Endometrial microvascular endothelial cells (primary cell): ENCODE measurements around the gene CPSF3. TPM values are rescaled to one million over a fixed set of nuclear protein-coding genes. Genes with fewer than 3 reads are reported as not detected.

ENCODE experiments used
- in situ Hi-C: cut with HindIII; loops from 2 replicates; pipeline ENCODE4 v1.10.0; 2017; ENCODE audit warnings: low sequenced_read_pairs, low pct_unique_long_range_greater_than_20kb; ENCODE audit errors: inconsistent ontology term
- total RNA-seq: library from RNA; depleted of rRNA; stranded (reverse); fragments of >200 nt; gene quantifications from one replicate; pipeline ENCODE4 v1.2.3, GENCODE V29; 2015; ENCODE audit errors: inconsistent ontology term

The CPSF3 gene
- total RNA-seq, 1 donor from 2014 or later, result 43.9 TPM

- in situ Hi-C loops, result no loop called here
Measured at GRCh38 chr2:9416267-9416961, 7.0 kb upstream of the CPSF3 start.

DNA sequence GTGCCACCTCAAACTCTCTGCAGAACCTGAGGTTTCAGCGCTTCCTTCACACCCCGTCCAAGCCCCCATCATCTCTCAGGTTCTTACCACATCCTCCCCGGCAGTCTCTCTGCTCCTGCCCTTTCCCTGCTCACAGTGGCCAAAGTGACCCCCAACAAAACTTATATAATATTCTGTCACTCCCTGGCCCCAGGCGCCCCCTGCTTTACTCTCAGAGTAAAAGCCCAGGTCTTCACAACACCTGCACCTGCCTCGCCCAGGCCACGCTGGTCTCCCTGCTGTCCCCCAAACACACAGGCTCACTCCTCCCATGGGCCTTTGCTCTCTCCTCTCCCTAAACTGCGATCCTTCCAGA, 6.5 kb upstream of the CPSF3 start:
- in situ Hi-C loops, result no loop called here

GRCh38 chr2:9417725-9418124, 5.7 kb upstream of the CPSF3 start:
- in situ Hi-C loops, result no loop called here

GRCh38 chr2:9418746-9419145, 4.7 kb upstream of the CPSF3 start:
- in situ Hi-C loops, result no loop called here

GRCh38 chr2:9419541-9419940, 3.9 kb upstream of the CPSF3 start:
- in situ Hi-C loops, result no loop called here

DNA sequence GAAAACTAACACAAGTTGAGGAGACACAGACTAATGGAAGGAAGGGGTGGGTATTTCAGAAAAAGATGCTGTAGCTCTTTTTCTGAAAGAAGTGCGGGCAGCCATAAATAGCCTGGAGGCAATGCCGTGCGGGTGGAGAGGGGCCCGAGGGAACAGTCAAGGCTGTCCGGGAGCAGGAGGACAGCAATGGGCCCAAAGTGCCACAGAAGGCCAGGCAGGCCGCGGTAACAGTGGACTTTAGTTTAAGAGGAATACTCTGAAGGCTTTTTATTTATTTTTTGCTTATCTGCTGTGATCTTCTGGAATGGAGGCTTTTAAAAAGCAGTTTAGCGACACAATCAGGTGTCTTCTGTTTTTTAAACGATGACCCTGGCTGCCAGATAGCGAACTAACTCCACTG, 3.0 kb upstream of the CPSF3 start:
- in situ Hi-C loops, result no loop called here

GRCh38 chr2:9422321-9423099, 944 bp upstream of the CPSF3 start:
- in situ Hi-C loops, result no loop called here

DNA sequence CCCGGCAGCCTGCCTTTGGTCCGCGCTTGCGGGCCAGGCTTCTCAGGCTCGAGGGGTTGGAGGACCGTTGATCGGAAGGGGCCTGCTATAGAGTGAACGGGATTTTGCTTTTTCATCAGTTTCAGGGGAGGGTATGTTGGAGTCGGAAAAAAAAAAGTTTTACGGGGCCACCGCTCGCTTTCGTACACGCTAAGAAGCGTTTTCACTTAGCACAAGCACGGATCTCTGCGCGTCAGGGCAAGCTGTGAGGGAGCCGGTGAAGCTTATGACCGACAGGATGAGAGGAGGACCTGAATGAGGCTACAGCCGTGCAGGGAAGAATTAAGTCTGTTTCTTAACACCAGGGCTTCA, 443 bp downstream of the CPSF3 start:
- in situ Hi-C loops, result no loop called here

DNA sequence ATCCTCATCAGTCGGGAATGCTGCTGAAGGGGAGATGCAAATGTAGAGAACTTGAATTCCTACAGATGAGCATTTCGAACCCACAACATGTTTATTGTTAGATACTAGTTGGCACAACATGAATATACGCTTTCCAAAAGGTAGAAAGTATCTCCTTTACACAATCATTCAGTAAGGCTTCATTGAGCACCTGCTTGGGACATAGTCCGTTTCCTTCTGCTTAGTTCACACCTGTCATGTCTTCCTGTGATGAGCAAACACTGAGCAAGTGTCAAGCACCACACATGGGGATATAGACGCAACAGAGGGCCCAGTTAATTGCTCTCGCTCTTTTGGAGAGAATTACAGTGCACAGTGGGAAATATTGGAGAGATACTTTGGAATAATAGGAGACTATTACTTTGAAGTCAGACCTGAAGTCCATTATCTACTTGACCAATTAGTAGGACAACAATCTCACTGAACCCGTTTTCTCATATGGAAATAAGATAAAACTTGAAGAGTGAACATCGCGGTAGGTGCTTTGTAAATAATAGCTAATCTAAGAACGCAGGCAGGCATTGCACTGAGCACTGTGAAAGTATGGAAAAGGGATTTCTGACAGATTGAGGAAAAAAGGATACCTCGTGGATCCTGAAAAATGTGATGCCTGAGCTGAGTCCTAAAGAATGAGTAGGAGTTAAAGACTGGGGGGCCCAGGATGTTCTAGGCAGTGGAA, 1.2 kb downstream of the CPSF3 start:
- in situ Hi-C loops, result no loop called here

- in situ Hi-C loops, result no loop called here
Measured at GRCh38 chr2:9428965-9429577, 5.6 kb downstream of the CPSF3 start.

DNA sequence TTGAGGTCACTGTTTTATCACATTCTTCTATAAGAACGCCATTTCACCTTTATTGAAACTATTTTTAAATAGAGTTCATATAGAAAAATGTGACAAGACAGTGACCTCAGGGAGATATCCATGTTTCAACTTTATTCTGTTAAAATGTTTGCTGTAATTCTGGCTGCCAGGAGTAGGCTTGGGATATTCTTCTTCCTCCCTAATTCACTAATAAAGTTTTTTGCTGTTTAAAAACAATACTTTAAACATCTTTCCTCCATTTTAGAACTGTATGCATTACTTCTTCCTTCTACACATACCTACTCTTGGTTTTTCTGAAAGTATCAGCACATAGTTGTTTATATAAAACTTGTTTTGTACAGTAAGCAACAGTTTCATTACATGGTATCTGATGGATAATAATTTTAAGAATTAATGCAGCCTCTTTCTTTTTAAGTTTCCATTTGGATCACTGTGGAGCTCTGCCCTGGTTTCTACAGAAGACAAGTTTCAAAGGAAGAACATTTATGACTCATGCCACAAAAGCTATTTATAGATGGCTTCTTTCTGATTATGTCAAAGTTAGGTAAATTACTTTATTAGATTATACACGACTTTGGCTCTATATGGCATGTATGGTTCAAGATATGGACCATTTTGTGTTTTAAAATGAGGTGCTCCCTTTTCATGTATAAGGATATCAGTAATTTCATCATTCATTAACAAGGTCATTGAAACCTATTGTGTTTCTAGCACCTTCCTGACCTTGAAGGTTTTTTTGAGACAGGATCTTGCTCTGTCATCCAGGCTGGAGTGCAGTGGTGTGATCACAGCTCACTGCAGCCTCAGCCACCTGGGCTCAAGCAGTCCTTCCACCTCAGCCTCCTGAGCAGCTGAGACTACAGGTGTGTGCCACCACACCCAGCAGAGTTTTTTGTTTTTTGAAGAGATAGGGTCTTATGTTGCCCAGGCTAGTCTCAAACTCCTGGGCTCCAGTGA, 7.2 kb downstream of the CPSF3 start:
- in situ Hi-C loops, result no loop called here

DNA sequence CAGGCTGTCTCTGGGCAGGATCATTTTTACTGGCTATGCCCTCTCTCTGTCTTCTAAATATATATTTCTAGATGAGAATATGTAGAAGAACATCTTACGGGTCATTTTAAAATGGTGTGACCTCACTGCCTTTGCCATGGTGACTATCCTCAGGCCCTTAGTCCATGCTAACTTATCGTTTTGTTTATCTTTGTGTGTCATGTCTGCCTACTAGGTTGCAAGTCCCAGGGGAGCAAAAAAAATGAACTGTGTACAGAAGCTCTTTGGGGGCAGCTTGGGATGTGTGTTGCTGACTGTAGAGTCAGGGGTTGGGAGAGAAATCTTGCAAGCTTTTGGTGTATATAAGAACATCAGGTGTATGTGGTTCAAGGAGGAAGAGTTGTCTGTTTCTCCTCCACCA, 11.0 kb downstream of the CPSF3 start:
- in situ Hi-C loops, result no loop called here

GRCh38 chr2:9439536-9439935, 16.1 kb downstream of the CPSF3 start:
- in situ Hi-C loops, result no loop called here

DNA sequence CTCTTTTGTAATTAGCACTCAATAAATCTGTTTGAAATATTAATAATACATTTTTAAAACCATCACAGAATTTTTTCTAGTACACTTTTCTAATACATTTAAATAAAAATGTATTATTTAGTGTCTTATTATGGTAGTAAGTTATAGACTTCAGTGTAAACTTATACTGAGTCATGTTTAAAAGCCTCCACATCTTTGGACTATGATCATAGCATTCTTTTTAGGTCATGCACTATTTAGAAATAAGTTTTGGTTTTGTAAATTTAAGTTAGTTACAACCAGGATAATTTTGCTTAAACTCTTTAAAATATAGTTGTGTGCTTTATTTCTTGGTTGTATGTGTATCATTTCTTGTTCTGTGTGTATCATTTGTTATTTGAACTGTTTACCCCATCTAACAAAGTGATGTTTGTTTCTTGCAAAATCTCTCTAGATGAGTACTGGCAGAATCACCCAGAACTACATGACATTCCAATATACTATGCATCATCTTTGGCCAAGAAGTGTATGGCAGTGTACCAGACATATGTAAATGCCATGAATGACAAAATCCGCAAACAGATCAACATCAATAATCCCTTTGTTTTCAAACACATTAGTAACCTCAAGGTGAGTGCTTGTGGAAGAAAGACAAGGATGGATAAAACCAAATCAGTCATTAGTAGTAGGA, 16.7 kb downstream of the CPSF3 start:
- in situ Hi-C loops, result no loop called here

GRCh38 chr2:9441556-9441955, 18.1 kb downstream of the CPSF3 start:
- in situ Hi-C loops, result no loop called here

DNA sequence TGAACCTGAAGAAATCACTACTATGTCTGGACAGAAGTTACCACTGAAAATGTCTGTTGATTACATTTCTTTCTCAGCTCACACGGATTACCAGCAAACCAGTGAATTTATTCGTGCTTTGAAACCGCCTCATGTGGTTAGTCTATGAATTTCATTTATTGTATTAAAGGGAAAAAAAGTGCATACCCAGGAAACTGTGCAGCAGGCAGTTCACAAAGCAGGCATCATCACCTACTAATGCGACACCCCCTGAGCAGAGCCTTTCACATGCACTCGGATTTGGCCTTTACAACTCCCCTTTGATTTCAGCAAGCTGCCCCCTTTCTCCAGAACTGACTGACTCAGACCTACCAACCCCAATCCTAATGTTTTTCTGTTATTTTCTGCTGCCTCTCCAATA, 20.1 kb downstream of the CPSF3 start:
- in situ Hi-C loops, result no loop called here

- in situ Hi-C loops, result no loop called here
Measured at GRCh38 chr2:9445089-9445488, 21.6 kb downstream of the CPSF3 start.

DNA sequence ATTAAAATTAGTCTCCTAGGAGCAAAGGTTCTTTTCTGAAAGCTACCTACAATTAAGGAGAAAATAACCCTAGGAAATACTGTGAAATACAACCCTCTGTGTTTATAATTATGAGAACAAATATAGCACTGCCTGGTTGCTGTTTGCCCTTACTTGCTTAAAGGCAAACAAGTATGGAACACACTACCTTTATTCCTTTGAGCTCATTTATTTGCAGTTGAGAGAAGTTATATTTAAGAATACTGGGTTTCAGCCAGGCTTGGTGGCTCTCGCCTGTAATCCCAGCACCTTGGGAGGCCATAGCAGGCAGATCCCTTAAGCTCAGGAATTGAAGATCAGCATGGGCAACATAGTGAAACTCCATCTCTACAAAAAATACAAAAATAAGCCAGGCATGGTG, 27.8 kb downstream of the CPSF3 start:
- in situ Hi-C loops, result no loop called here
